ENCODE results near the gene THOC6.
"Not testable (repeated sequence)": the region's sequence is repeated elsewhere in the genome, so short reads cannot be mapped to it uniquely, and the experiment has no call there.

THOC6 gene

DNA sequence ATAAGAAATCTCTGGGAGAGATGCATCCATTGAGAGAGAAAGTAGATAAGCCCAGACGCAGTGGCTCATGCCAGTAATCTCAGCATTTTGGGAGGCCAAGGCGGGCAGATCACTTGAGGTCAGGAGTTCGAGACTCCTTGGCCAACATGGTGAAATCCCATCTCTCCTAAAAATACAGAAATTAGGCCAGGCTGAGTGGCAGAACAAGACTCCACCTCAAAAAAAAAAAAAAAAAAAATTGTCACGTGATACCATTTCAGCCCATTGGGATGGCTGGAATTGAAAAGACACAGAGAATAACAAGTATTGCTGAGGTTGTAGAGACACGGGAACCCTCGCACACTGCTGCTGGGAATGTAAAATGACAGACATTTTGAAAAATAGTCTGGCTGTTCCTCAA is 38.7 kb downstream of the THOC6 start:
- Mint-ChIP-seq H3K27me3 (no peaks in the 10 kb centered on the region), H3K4me3 (no peak overlapping the region), H3K4me1 (peaks cover 44% of the 10 kb centered on the region), H3K27ac (no peak overlapping the region), H3K36me3 (peaks cover 8% of the 10 kb centered on the region), H3K9me3 (no peaks in the 10 kb centered on the region)

DNA sequence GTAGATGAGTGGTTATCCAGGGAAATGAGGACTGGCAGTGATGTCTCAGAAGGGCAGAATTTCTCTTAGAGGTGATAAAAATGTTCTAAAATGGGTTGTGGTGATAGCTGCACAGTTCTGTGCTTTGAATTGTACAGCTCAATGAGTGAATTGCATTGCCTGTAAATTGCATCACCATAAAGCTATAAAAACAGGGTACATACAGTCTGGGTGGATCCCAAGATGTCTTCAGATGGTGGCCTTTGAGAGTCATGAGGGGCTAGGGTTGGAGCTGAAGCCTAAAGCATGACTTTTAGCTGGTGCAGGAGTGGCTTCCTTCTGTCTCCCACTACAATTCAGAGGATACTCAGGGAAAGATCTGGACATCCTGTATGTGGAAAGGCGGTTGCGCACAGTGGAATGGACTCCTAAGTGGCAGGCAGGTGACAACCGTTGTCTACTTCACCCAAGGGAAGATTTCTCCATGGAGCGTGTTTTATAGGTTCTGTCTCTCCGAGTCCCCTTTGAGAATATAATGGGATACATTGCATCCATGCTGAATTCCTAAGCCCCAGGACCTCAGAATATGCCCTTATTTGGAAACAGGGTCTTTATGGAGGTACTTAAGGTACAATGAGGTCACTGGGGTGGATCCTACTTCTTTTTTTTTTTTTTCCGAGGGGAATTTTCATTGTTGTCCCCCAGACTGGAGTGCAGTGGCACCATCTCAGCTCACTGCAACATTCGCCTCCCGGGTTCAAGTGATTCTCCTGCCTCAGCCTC is 40.0 kb downstream of the THOC6 start:
- H3K36me3 Mint-ChIP-seq: peaks cover 8% of the 10 kb centered on the region
- H3K4me3 Mint-ChIP-seq: peak overlapping the region; percentile 39
- H3K27me3 Mint-ChIP-seq: no peaks in the 10 kb centered on the region
- peaks cover 55% of the 10 kb centered on the region for H3K4me1 Mint-ChIP-seq
- H3K9me3 Mint-ChIP-seq: no peaks in the 10 kb centered on the region
- H3K27ac Mint-ChIP-seq: peak overlapping the region; percentile 89

DNA sequence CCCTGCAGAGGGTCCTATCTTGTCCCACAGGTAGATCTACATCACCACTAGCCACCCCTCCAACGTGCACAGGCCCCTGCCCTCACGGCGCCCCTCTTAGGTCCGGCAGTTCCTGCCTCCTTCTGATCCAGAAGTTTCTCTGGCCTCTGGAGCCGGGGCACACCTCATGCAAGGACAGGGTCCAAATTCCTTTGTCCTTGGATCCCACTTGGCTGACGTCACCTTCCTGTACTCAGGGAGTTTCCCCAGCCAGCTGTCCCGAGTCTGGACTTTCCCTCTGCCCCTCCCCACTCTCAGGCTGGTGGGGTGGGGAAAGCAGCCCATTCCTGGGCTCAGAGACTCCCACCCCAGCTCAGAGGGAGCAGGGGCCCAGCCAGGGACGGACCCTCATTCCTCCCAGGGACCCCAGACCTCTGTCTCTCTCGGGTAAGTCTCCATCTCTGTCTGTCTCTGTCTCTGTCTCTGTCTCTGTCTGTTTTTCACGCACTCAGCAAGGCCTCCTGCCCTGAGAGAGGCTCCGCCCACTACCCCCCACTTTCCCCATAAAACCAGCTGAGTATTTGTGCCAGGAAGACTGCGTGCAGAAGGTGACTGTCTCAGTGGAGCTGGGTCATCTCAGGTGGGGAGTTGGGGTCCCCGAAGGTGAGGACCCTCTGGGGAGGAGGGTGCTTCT is 41.4 kb downstream of the THOC6 start, which contains the start of gene IL32:
IL32 (plus strand) TSS at position 572 of the 673 bp plus-strand sequence. CDS start 172 bp downstream, outside the sequence.
- Mint-ChIP-seq H3K27ac (peak within 1 kb of the TSS; percentile 99), H3K4me3 (peak within 1 kb of the TSS; percentile 100), H3K27me3 (no peaks in the 10 kb centered on the region), H3K36me3 (peaks cover 14% of the 10 kb centered on the region), H3K9me3 (no peaks in the 10 kb centered on the region), H3K4me1 (peaks cover 60% of the 10 kb centered on the region)

DNA sequence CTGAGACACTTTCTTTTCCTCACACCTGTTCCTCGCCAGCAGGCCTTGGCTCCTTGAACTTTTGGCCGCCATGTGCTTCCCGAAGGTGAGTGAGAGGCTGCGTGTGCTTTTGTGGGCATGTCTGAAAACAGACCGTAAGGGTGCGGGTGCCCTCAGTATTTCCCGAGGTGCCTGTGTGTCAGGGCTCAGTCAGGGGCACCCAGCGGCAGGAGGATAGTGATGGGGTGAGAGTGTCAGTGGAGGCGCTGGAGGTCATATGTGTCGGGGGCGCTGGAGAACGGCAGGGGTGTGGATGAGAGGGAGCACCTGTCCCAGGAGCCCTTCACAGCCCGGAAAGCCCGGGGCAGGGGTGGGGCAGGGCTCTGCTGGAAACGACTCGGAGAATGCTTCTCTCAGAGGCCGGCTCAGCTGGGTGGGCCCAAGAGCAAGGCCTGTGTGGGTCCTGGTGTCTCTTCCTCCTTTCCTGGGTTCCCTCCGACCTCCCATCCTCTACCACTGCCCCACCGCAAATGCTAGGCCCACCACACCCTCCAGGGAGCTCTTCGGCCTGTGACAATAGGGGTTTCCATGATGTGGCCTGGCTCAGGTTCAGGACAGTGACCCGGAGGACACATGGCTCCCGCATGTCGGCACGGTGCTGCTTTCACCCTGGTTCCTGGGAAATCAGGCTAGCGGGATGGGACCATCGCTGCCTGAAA is 42.1 kb downstream of the THOC6 start:
- H3K9me3 Mint-ChIP-seq: no peaks in the 10 kb centered on the region
- H3K27ac Mint-ChIP-seq: peak overlapping the region; percentile 99
- peak overlapping the region; percentile 100 for H3K4me3 Mint-ChIP-seq
- H3K4me1 Mint-ChIP-seq: peaks cover 59% of the 10 kb centered on the region
- H3K27me3 Mint-ChIP-seq: no peaks in the 10 kb centered on the region
- H3K36me3 Mint-ChIP-seq: peaks cover 15% of the 10 kb centered on the region

DNA sequence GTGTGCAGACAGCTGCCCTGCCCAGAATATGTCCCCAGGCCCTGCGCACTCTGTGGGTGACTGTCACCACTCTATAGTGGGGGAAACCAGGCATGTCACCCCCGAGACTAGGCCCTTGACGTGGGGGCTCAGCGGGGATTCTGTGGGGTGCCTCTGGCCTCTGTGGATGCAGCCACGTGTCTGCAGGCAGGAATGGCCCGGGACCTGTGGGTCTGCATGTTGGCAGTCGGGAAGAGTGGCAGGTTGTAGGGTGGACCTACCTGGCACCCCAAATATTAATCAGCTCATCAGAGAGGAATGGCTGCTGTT is 42.6 kb downstream of the THOC6 start:
- H3K27me3 Mint-ChIP-seq: no peaks in the 10 kb centered on the region
- H3K4me1 Mint-ChIP-seq: peaks cover 64% of the 10 kb centered on the region
- H3K4me3 Mint-ChIP-seq: peak overlapping the region; percentile 100
- H3K9me3 Mint-ChIP-seq: no peaks in the 10 kb centered on the region
- peak overlapping the region; percentile 99 for H3K27ac Mint-ChIP-seq
- peaks cover 15% of the 10 kb centered on the region for H3K36me3 Mint-ChIP-seq

DNA sequence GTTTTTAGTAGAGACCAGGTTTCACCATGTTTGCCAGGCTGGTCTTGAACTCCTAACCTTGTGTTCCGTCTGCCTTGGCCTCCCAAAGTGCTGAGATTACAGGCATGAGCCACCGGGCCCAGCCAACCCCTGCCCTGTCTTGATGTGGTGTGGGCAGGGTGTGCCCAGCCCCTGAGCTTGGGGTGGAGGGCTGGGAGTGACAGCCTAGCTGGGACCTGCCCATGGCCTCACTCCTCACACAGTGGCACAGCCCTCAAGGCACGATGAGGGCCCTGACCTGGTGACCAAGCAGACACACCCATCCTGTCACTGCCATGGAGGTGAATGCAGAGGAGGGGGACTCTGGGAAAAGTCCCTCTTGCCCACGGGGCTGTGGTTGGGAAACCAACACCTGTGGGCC is 44.7 kb downstream of the THOC6 start:
- H3K27ac Mint-ChIP-seq: peak overlapping the region; percentile 95

DNA sequence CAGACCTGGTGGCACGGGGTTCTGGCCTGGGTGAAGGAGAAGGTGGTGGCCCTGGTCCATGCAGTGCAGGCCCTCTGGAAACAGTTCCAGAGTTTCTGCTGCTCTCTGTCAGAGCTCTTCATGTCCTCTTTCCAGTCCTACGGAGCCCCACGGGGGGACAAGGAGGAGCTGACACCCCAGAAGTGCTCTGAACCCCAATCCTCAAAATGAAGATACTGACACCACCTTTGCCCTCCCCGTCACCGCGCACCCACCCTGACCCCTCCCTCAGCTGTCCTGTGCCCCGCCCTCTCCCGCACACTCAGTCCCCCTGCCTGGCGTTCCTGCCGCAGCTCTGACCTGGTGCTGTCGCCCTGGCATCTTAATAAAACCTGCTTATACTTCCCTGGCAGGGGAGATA is 45.3 kb downstream of the THOC6 start:
- H3K9me3 Mint-ChIP-seq, H3K27me3 Mint-ChIP-seq: not testable (repeated sequence)
- Mint-ChIP-seq H3K4me1 (peaks cover 70% of the 10 kb centered on the region), H3K36me3 (peaks cover 15% of the 10 kb centered on the region), H3K27ac (peak overlapping the region; percentile 80), H3K4me3 (peak overlapping the region; percentile 26)

More for the DNA sequence above, 44.7 kb downstream of the THOC6 start:
- Mint-ChIP-seq H3K9me3 (no peaks in the 10 kb centered on the region), H3K4me1 (peaks cover 70% of the 10 kb centered on the region), H3K36me3 (peaks cover 15% of the 10 kb centered on the region), H3K27me3 (no peaks in the 10 kb centered on the region), H3K4me3 (peak overlapping the region; percentile 100)

DNA sequence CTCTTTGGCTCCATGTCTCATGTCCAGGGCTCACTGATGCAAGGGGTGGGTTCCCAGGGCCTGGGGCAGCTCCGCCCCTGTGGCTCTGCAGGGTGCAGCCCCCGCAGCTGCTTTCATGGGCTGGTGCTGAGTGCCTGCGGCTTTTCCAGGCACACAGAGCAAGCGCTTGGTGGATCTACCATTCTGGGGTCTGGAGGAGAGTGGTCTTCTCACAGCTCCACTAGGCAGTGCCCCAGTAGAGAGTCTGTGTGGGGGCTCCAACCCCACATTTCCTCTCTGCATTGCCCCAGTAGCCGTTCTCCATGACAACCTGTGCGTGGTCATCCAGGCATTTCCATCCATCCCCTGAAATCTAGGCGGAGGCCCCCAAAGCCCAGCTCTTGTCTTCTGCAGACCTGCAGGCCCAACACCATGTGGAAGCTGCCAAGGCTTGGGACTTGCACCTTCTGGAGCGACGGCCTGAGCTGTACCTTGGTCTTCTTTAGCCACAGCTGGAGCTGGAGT is 46.8 kb downstream of the THOC6 start:
- peaks cover 11% of the 10 kb centered on the region for H3K36me3 Mint-ChIP-seq
- peak overlapping the region; percentile 80 for H3K27ac Mint-ChIP-seq
- H3K4me3 Mint-ChIP-seq: peak overlapping the region; percentile 36
- no peaks in the 10 kb centered on the region for H3K9me3 Mint-ChIP-seq
- no peaks in the 10 kb centered on the region for H3K27me3 Mint-ChIP-seq
- H3K4me1 Mint-ChIP-seq: peaks cover 73% of the 10 kb centered on the region

DNA sequence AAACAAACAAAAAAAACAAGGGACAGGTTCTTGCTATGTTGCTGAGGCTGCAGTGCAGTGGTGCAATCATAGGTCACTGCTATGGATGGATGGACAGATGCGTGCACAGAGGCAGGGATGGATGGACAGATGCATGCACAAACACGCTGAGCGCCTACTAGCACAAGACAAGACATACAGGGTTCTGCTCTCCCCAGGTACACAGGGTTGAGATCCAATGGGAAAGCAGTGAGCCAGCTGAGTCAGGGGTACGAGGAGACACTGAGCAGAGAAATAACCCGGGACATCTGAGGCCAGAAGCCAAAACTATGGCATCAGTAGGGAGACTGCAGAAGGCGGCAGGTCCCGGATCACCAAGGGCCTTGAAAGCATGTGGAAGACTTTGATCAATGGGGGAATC is 47.8 kb downstream of the THOC6 start:
- no peaks in the 10 kb centered on the region for H3K9me3 Mint-ChIP-seq
- H3K27me3 Mint-ChIP-seq: no peaks in the 10 kb centered on the region
- peaks cover 10% of the 10 kb centered on the region for H3K36me3 Mint-ChIP-seq
- H3K27ac Mint-ChIP-seq: peak overlapping the region; percentile 56
- H3K4me1 Mint-ChIP-seq: peaks cover 79% of the 10 kb centered on the region
- H3K4me3 Mint-ChIP-seq: no peak overlapping the region

DNA sequence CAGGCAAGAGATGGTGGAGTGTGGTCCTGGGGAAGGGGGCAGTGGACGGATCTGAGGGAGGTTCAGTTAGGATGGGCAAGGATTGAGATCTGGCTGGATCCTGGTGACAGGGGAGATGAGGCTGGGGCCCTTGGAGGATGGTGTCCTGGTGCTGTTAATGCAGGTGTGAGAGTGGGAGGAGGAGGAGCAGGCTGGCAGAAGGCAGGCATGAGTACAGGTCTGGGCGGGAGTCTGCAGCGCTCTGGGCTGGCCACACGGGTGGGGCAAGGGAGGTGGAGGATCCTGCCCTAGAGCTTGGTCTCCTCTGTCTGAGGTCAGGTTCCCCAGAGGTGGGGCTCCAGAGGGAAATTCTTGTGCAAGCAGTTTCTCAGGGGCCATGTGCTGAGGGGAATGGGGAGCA is 48.3 kb downstream of the THOC6 start:
- Mint-ChIP-seq H3K4me1 (peaks cover 84% of the 10 kb centered on the region), H3K27ac (peak overlapping the region; percentile 51)
- H3K36me3 Mint-ChIP-seq, H3K9me3 Mint-ChIP-seq, H3K4me3 Mint-ChIP-seq, H3K27me3 Mint-ChIP-seq: not testable (repeated sequence)

DNA sequence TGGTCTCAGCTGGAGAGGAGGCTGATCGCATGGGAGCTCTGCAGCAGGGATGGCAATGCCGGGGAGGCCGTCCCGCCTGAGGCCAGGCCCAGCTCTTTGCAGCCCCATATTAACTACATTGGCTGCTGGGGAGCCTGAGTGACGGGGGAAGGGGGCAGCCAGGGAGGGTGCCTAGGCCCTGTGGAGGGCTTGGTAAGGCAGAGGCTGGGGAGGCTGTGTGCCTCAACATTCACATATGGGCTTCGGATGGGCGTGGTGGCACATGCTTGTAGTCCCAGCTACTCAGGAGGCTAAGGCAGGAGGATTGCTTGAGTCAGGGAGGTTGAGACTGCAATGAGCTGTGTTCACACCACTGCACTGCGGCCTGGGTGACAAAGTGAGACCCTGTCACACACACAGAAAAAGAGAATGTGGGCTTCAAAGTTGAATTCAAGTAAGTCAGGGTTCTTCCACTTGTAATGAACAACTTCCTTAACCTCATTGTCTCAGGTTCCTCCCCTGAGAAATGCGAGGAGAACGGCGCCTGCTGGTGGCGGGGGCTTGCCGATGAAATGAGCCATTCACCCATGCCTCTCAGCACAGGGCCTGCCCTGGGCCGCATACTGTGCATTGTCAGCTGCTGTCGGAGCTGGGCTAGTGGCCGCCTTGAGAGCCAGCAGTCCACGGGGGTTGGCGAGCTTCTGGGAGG is 48.9 kb downstream of the THOC6 start:
- Mint-ChIP-seq H3K4me3 (peak overlapping the region; percentile 39), H3K4me1 (peaks cover 86% of the 10 kb centered on the region)
- not testable (repeated sequence) for H3K36me3 Mint-ChIP-seq

DNA sequence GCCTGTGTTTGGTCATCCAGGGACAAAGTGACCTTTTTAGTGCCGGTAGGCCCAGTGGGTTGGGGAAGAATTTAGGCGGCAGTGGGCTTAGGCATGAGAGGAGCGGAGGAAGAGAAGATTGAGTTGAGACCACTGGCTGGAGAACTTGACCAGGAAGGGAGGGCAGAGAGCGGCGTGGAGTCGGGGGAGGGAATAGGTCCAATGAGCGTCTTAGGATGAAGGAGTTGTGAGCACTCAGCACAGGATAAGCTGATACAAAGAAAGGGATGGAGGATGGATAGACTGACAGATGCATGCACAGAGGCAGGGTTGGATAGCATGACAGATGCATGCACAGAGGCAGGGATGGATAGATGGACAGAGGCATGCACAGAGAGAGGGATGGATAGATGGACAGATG is 49.6 kb downstream of the THOC6 start:
- Mint-ChIP-seq H3K4me1 (peaks cover 86% of the 10 kb centered on the region), H3K36me3 (peaks cover 9% of the 10 kb centered on the region), H3K27ac (peak overlapping the region; percentile 79), H3K27me3 (no peaks in the 10 kb centered on the region), H3K4me3 (peak overlapping the region; percentile 39), H3K9me3 (no peaks in the 10 kb centered on the region)

More for the DNA sequence above, 48.9 kb downstream of the THOC6 start:
- H3K9me3 Mint-ChIP-seq, H3K27me3 Mint-ChIP-seq, H3K27ac Mint-ChIP-seq: not testable (repeated sequence)

DNA sequence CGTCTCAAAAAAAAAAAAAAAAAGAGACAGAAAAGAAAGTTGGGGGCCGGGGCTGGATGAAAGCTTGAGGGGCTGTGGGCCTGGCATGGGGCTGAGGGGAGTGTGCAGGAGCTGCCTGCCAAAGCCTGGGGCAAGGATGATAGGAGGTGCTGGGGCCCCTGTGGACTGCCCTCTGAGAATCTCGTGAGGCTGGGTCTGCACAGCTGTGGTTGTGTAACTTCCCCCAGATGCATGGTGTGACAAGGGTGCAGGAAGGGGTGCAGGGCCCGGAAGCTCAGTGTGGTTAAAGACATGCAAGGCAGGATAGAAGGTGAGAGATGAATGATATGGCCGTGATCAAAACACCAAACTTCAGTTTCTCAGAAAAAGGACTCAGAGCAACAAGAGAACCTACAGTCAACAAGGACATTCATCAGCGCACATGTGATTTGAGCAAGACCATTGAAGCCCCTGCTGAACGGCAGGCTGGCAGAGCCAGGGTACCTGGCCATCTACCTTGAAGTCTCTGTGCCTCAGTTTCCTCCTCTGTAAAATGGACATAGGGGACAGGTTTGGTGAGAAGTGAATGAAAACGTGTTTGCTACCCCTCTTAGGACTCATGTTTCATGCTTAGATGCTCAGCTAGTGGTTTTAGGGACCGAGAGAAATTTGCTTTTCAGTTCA is 51.2 kb downstream of the THOC6 start:
- Mint-ChIP-seq H3K27ac (peak overlapping the region; percentile 95), H3K4me1 (peaks cover 84% of the 10 kb centered on the region), H3K36me3 (peaks cover 6% of the 10 kb centered on the region), H3K9me3 (no peaks in the 10 kb centered on the region), H3K27me3 (no peaks in the 10 kb centered on the region), H3K4me3 (peak overlapping the region; percentile 79)

DNA sequence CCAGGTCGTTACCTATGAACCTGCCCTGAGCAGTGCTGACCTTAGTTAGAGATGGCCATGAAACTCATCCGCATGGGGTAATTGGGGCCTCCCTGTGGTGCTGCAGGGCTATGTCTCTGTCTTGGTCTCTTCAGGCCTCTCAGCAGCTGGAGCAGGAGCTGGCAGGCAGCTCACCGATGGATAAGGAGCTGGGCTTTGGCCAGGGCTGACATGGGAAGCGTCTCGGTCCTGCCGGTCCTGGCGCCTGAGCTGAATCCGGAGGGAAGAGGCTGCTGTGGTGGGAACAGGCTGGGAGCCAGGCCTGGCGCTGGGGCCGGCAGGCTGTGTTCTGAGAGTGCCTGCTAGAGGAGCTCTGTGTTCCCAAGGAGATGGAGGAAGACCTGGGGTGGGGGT is 51.7 kb downstream of the THOC6 start:
- peak overlapping the region; percentile 95 for H3K27ac Mint-ChIP-seq
- H3K9me3 Mint-ChIP-seq: no peaks in the 10 kb centered on the region
- peak overlapping the region; percentile 79 for H3K4me3 Mint-ChIP-seq
- H3K4me1 Mint-ChIP-seq: peaks cover 82% of the 10 kb centered on the region
- peaks cover 4% of the 10 kb centered on the region for H3K36me3 Mint-ChIP-seq
- no peaks in the 10 kb centered on the region for H3K27me3 Mint-ChIP-seq

DNA sequence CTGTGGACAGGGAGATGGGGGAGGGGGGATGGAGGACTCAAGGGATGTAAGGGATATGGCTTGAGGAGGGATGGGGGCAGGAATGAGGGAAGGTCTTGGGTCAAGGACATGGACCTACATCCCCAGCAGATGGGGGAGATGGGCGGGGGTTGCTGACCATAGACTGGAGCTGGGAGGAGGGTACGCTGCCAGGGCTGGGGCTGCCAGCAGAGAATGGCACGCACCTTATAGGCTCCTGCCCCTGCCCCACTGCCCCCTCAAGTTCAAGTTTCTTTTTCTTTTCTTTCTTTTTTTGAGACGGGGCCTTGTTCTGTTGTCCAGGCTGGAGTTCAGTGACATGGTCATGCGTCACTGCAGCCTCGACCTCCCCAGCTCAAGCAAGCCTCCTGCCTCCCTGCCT is 52.1 kb downstream of the THOC6 start:
- peaks cover 83% of the 10 kb centered on the region for H3K4me1 Mint-ChIP-seq
- H3K27me3 Mint-ChIP-seq, H3K9me3 Mint-ChIP-seq, H3K36me3 Mint-ChIP-seq: not testable (repeated sequence)
- H3K4me3 Mint-ChIP-seq: peak overlapping the region; percentile 31
- H3K27ac Mint-ChIP-seq: peak overlapping the region; percentile 25

Measured in activated naive CD4-positive, alpha-beta T cell treated with anti-CD3 and anti-CD28 coated beads, Interleukin-2, amount 50 U/mL, for 24 hours (primary cell).